H1 (cell line): ENCODE data around the gene PGAP2.
A peak's percentile ranks its signal among the peaks of the same experiment; 100 is the strongest.

Experiments
- BRCA1 ChIP-seq: IDR thresholded peaks from 2 replicates; pipeline ENCODE4 v1.6.1; 2012; ENCODE audit warnings: low read depth, low read length, improper control_type of control experiment
- CHD2 ChIP-seq: IDR thresholded peaks from 2 replicates; pipeline ENCODE4 v1.6.1; 2012; ENCODE audit warnings: low read length, improper control_type of control experiment
- CREB1 ChIP-seq: IDR thresholded peaks from 2 replicates; pipeline ENCODE4 v1.6.1; 2012; ENCODE audit warnings: inconsistent platforms
- EP300 ChIP-seq, 2 experiments: IDR thresholded peaks; 1 replicate in 1 of 2; 2 replicates in 1 of 2; pipeline ENCODE4 v1.6.1; 2011 to 2012; ENCODE audit warnings: low read depth in 2 of 2, low read length in 2 of 2, mild to moderate bottlenecking in 2 of 2, borderline replicate concordance in 1 of 2, inconsistent platforms in 1 of 2, moderate library complexity in 1 of 2
- POLR2A ChIP-seq, 2 experiments: IDR thresholded peaks; 1 replicate in 1 of 2; 2 replicates in 1 of 2; pipeline ENCODE4 v1.6.1; 2011; ENCODE audit warnings: low read depth in 2 of 2, low read length in 2 of 2, mild to moderate bottlenecking in 2 of 2; ENCODE audit errors: control extremely low read depth in 1 of 2
- SIN3A ChIP-seq, 2 experiments: IDR thresholded peaks in 1 of 2; conservative IDR thresholded peaks in 1 of 2; 2 replicates each; pipeline ENCODE4 v1.6.1; 2011 to 2012; ENCODE audit warnings: low read length in 2 of 2, improper control_type of control experiment in 1 of 2, low read depth in 1 of 2, mild to moderate bottlenecking in 1 of 2
- SRF ChIP-seq: IDR thresholded peaks from 2 replicates; pipeline ENCODE4 v1.6.1; 2011; ENCODE audit warnings: mild to moderate bottlenecking, low read depth, low read length, moderate library complexity
- TAF1 ChIP-seq: IDR thresholded peaks from 2 replicates; pipeline ENCODE4 v1.6.1; 2011; ENCODE audit warnings: mild to moderate bottlenecking, low read depth, low read length
- TF ChIP-seq, protein P1 (sequence below), 3 experiments: IDR thresholded peaks; 1 replicate in 2 of 3; 2 replicates in 1 of 3; pipeline versions ENCODE4 v1.5.1 to v1.6.1; 2011; ENCODE audit warnings: low read length in 3 of 3, mild to moderate bottlenecking in 3 of 3, inconsistent platforms in 2 of 3, low read depth in 1 of 3, moderate library complexity in 1 of 3; ENCODE audit not compliant: insufficient read depth in 1 of 3; ENCODE audit errors: control extremely low read depth in 1 of 3

- TF ChIP-seq, protein P1, sequence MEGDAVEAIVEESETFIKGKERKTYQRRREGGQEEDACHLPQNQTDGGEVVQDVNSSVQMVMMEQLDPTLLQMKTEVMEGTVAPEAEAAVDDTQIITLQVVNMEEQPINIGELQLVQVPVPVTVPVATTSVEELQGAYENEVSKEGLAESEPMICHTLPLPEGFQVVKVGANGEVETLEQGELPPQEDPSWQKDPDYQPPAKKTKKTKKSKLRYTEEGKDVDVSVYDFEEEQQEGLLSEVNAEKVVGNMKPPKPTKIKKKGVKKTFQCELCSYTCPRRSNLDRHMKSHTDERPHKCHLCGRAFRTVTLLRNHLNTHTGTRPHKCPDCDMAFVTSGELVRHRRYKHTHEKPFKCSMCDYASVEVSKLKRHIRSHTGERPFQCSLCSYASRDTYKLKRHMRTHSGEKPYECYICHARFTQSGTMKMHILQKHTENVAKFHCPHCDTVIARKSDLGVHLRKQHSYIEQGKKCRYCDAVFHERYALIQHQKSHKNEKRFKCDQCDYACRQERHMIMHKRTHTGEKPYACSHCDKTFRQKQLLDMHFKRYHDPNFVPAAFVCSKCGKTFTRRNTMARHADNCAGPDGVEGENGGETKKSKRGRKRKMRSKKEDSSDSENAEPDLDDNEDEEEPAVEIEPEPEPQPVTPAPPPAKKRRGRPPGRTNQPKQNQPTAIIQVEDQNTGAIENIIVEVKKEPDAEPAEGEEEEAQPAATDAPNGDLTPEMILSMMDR (IDR thresholded peaks at IDR 0.05; ENCODE audit: control extremely low read depth in 1 of 3, insufficient read depth in 1 of 3, low read depth in 1 of 3, low read length in 3 of 3): peak; percentile 84 to 90 (median 90)
- peak in 1 of 2 experiments; percentile 67; a peak in 1 of 3 replicates for TF ChIP-seq EP300 (IDR thresholded peaks at IDR 0.05; ENCODE audit: borderline replicate concordance in 1 of 2, low read depth in 2 of 2, low read length in 2 of 2)
- no peak for TF ChIP-seq BRCA1
- peak in 1 of 2 experiments; percentile 80; a peak in 2 of 4 replicates for TF ChIP-seq SIN3A (conservative IDR thresholded peaks at IDR 0.05 in 1 of 2, IDR thresholded peaks at IDR 0.05 in 1 of 2; ENCODE audit: low read depth in 1 of 2, low read length in 2 of 2)
- peak in 1 of 2 experiments; percentile 52; a peak in 1 of 3 replicates for TF ChIP-seq POLR2A (IDR thresholded peaks at IDR 0.05; ENCODE audit: control extremely low read depth in 1 of 2, low read depth in 2 of 2, low read length in 2 of 2)
- TF ChIP-seq SRF: no peak
- TF ChIP-seq TAF1: peak; percentile 31; the same call in 1 of the 2 replicates
- peak; percentile 87 for TF ChIP-seq CREB1
- 0 out of 2 replicates have a peak, but pooled peaks have one; percentile 24 for TF ChIP-seq CHD2
These were observed 46.8 kb downstream of the PGAP2 start, which contains the start of gene STIM1 for GRCh38 chr11:3854977-3855807.
